GM10266 (cell line): ENCODE data around the gene AGPAT3.

Experiments
- DNase-seq: peaks from one replicate; pipeline ENCODE4 v3.0.0; 2012; ENCODE audit errors: extremely low spot score
- TF ChIP-seq, protein P1 (sequence below): IDR thresholded peaks from 2 replicates; pipeline ENCODE4 v1.5.1; 2012; ENCODE audit warnings: mild to moderate bottlenecking, low read depth; ENCODE audit not compliant: control insufficient read depth, insufficient read depth; ENCODE audit errors: missing control alignments

AGPAT3 gene

DNA sequence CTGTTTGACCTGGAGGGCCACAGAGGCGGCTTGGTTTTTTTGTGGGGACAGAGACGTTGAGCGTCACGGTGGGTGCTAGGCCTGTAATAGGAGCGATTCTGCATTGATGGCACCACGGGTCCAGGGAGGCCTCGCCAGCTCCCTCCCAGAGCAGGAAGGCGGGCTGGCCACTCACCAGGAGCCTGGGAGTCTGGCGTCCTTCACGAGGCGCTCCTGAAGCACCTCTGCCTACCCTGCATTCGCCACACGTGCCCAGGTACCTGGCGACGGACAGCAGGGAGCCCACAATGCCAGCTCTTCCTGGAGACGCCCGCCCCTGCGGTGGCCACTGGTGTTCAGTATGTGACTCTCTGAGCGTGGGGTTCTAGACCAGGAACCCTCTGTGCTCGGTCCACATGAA, 77.2 kb downstream of the AGPAT3 start:
- TF ChIP-seq, protein P1, sequence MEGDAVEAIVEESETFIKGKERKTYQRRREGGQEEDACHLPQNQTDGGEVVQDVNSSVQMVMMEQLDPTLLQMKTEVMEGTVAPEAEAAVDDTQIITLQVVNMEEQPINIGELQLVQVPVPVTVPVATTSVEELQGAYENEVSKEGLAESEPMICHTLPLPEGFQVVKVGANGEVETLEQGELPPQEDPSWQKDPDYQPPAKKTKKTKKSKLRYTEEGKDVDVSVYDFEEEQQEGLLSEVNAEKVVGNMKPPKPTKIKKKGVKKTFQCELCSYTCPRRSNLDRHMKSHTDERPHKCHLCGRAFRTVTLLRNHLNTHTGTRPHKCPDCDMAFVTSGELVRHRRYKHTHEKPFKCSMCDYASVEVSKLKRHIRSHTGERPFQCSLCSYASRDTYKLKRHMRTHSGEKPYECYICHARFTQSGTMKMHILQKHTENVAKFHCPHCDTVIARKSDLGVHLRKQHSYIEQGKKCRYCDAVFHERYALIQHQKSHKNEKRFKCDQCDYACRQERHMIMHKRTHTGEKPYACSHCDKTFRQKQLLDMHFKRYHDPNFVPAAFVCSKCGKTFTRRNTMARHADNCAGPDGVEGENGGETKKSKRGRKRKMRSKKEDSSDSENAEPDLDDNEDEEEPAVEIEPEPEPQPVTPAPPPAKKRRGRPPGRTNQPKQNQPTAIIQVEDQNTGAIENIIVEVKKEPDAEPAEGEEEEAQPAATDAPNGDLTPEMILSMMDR: no peak
- no peak for DNase-seq

DNA sequence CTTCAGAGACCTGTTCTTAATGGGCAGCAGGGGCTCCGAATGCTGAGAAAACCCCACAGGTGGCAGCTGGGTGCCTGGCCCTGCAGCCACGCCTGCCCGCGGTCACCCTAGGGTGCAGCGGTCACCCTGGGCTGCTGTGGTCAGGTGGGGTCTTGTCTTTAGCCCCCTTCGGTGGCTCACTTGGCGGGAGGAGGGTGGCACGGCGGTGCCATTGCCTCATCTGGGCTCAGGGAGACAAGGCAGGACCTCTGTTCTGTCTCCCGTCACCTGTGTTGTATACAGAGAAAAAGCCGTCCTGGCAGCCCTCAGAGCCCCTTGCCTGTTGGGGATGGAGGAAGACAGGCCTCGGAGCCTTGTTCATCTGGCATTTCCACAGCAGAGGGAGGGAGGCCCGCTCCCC, 77.6 kb downstream of the AGPAT3 start:
- no peak for DNase-seq

DNA sequence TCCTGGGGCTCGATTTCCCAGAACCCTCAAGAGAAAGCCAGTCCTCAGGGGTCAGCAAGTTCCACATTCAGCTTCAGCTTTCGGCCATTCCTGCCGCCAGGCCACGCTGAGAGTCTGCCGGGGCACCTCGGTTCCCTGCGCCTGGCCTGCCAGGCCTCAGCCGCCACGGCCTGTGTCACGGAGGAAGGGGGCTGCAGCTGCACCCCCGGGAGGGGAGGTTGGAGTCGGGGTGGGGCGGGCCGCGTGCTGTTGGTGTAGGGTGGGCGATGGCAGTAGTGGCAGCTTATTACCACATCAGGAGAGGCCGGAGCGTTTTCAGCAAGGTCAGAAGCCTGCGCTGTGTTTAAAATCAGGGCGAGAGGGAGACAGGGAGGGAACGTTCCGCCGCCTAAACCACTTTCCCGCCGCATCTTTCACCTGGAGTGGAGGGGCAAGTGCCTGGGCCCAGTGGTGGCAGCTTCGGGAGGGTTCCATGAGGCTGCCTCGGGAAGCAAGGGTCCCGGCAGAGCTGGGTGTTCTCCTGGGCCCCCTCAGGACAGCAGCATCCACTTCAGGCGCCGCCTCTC, 78.6 kb downstream of the AGPAT3 start:
- DNase-seq: no peak
- TF ChIP-seq, protein P1: no peak

More for the DNA sequence above, 77.6 kb downstream of the AGPAT3 start:
- TF ChIP-seq, protein P1: no peak

GRCh38 chr21:43944078-43944633, 79.1 kb downstream of the AGPAT3 start:
- TF ChIP-seq, protein P1: no peak
- no peak for DNase-seq

DNA sequence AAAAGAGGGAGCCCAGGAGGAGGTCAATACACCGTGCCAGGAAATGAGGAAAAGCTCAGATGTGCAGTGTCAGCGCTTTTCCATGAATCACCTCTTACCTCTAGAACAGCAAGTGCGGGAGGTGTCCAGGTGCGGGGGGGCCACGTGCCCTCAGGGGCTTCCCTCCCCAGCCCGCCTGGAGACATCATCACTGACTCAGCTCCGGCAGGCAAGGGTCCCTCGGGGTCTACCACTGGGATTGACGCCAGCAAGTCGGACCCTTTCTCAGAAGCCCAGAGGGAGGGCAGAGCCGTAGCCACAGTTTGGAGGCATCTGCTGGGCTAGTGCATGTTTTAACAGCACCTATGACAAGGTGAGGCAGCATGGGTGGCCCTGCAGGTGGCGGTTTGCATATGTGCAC, 79.7 kb downstream of the AGPAT3 start:
- DNase-seq: no peak
- TF ChIP-seq, protein P1: no peak

DNA sequence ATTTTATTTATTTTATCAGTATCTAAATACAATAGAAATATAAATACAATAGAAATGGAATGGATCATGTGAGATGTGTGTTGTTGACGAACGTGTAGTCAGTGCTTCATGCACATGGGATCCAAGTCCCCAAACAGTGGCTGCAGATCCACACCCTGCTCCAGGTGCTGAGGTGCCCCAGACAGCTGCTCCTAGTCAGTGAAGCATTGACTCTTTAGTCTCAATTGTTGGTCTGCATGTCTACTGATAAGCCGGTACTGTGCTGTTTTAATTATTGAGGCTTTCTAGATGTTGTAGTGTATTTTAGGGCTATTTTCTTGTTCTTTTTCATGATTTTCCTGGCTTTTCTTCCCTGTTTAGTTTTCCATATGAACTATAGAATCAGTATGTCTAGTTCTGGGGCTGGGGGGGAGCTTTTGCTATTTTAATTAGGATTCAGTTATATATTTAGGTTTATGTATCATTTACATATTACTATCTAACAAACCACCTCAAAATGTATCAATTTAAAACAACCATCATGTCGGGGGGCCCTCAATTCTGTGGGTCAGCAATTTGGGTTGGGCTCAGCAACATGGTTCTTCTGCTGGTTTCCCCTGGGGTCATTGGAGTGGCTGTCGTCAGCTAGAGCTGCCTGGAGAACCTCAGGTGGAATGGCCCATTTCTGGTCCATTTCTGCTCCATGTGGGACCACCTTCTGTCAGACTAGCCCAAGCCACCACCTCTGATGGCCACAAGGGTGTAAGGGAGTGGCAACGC, 83.9 kb downstream of the AGPAT3 start:
- TF ChIP-seq, protein P1: no peak
- no peak for DNase-seq
